Measurements from ENCODE around the gene OR1D2.

The OR1D2 gene

DNA sequence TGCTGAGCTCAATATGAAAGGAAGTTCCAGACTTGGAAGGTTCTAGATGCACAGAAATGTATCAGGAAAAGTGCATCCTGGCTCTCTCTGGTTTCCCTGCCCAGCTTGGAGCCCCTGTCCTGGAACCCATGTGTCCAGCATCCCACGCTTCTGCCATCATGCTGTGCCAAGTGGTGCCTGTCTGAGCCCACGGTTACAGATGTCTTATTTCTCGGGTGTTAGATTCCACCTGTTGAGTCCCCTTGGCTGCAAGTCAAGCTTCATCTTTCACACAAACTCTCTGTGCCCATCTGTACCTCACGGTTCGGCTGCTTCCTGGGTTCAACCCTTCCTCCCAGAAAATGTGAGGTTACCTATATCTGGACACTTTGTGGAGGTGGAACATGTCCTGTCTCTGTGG, 63.3 kb downstream of the OR1D2 start:
- no peak overlapping the region for H2BK5ac ChIP-seq (ENCODE audit: low read depth, low read length, poor library complexity)
- no peak overlapping the region for H3K27ac ChIP-seq (ENCODE audit: low read depth, low read length)
- H3K9ac ChIP-seq (ENCODE audit: low read length) = no peak overlapping the region
- no peak overlapping the region for H3K4me3 ChIP-seq (ENCODE audit: low read depth, low read length)
- no peaks in the 10 kb centered on the region for H3K36me3 ChIP-seq (ENCODE audit: control insufficient read depth in 1 of 2, insufficient read depth in 2 of 2, low read length in 2 of 2)
- peaks cover 9% of the 10 kb centered on the region for H3K9me3 ChIP-seq (ENCODE audit: insufficient read depth, low read depth, low read length)
- no CpG with 5 or more reads among the region's 5 CpGs for WGBS (ENCODE audit: extremely low coverage, insufficient coverage, insufficient read length)
- H4K12ac ChIP-seq (ENCODE audit: low read depth, low read length) = no peak overlapping the region
- no peak overlapping the region for H3K23ac ChIP-seq (ENCODE audit: low read length)
- H2AK5ac ChIP-seq (ENCODE audit: low read length) = no peak overlapping the region
- no peak overlapping the region for H3K18ac ChIP-seq (ENCODE audit: low read length)
- no peaks in the 10 kb centered on the region for H3K4me1 ChIP-seq (ENCODE audit: control insufficient read depth in 1 of 2, insufficient read depth in 2 of 2, low read length in 2 of 2)
- H3K4ac ChIP-seq (ENCODE audit: low read depth, low read length) = no peak overlapping the region
- H3K79me2 ChIP-seq (ENCODE audit: control insufficient read depth, insufficient read depth, low read length, poor library complexity) = no peaks in the 10 kb centered on the region
- DNase-seq = no peak
- H4K91ac ChIP-seq (ENCODE audit: low read depth, low read length) = no peak overlapping the region
- H2BK12ac ChIP-seq (ENCODE audit: low read length) = no peak overlapping the region
- no peak overlapping the region for H4K8ac ChIP-seq (ENCODE audit: low read depth, low read length)
- H3K14ac ChIP-seq (ENCODE audit: low read length) = no peak overlapping the region
- no peaks in the 10 kb centered on the region for H3K79me1 ChIP-seq (ENCODE audit: low read length)
- no peak overlapping the region for H2BK120ac ChIP-seq (ENCODE audit: insufficient read depth, low read length, poor library complexity)
- no peak overlapping the region for H2AFZ ChIP-seq (ENCODE audit: insufficient read depth, low read length, poor library complexity)
- H3K4me2 ChIP-seq (ENCODE audit: low read length) = no peak overlapping the region
- H3K27me3 ChIP-seq (ENCODE audit: insufficient read depth, low read length) = no peaks in the 10 kb centered on the region

DNA sequence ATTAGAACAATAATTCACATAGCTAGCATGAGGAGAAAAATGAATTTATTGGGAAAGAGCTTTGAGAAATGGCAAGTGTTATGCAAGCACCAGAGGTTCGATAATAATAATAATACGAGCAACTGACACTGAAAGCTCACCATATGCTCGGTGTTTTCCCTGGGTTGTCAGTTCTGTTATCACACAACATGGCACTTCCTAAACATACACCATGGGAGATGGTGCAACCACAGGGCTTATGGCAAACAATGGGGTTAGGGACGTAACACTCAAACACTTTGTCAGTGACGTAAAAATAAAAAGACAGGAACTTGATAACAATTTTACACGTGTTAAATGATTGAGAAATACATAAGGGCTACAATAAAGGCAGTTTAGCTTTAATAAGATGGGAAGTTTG, 64.5 kb downstream of the OR1D2 start:
- Histone ChIP-seq H3K4ac (ENCODE audit: low read depth, low read length) (no peak overlapping the region), H3K4me2 (ENCODE audit: low read length) (no peak overlapping the region), H2BK12ac (ENCODE audit: low read length) (no peak overlapping the region), H3K23ac (ENCODE audit: low read length) (no peak overlapping the region), H3K36me3 (ENCODE audit: control insufficient read depth in 1 of 2, insufficient read depth in 2 of 2, low read length in 2 of 2) (no peaks in the 10 kb centered on the region), H4K12ac (ENCODE audit: low read depth, low read length) (no peak overlapping the region), H2BK5ac (ENCODE audit: low read depth, low read length, poor library complexity) (no peak overlapping the region), H3K27me3 (ENCODE audit: insufficient read depth, low read length) (no peaks in the 10 kb centered on the region), H3K27ac (ENCODE audit: low read depth, low read length) (no peak overlapping the region), H3K14ac (ENCODE audit: low read length) (no peak overlapping the region), H3K4me3 (ENCODE audit: low read depth, low read length) (no peak overlapping the region), H3K4me1 (ENCODE audit: control insufficient read depth in 1 of 2, insufficient read depth in 2 of 2, low read length in 2 of 2) (no peaks in the 10 kb centered on the region), H3K9me3 (ENCODE audit: insufficient read depth, low read depth, low read length) (peaks cover 9% of the 10 kb centered on the region), H3K9ac (ENCODE audit: low read length) (no peak overlapping the region), H3K79me1 (ENCODE audit: low read length) (no peaks in the 10 kb centered on the region), H4K91ac (ENCODE audit: low read depth, low read length) (no peak overlapping the region), H3K18ac (ENCODE audit: low read length) (no peak overlapping the region), H2BK120ac (ENCODE audit: insufficient read depth, low read length, poor library complexity) (no peak overlapping the region), H4K8ac (ENCODE audit: low read depth, low read length) (no peak overlapping the region), H3K79me2 (ENCODE audit: control insufficient read depth, insufficient read depth, low read length, poor library complexity) (no peaks in the 10 kb centered on the region), H2AFZ (ENCODE audit: insufficient read depth, low read length, poor library complexity) (no peak overlapping the region), H2AK5ac (ENCODE audit: low read length) (no peak overlapping the region)
- WGBS (ENCODE audit: extremely low coverage, insufficient coverage, insufficient read length) = no CpG with 5 or more reads among the region's 6 CpGs
- DNase-seq = no peak

DNA sequence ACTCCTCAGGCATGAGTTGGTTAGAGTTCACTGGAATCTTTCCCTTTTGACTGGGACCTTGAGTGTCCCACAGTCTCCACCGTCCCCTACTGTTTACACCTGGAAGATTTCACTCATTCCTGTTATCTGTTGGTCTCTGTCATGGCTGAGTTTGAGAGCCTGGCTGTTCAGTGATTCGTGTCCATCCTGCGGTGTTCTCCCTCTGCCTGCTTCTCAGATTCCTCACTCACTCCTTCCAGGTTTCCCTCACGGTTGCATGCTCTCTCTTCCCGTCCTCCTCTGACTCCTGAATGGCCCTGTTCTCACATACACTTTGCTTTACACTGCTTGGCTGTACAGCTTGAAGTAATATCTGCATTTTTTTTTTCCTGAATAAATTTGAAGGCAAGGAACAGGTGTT, 65.3 kb downstream of the OR1D2 start:
- Histone ChIP-seq H3K4me3 (ENCODE audit: low read depth, low read length) (no peak overlapping the region), H2BK5ac (ENCODE audit: low read depth, low read length, poor library complexity) (no peak overlapping the region), H3K23ac (ENCODE audit: low read length) (no peak overlapping the region), H3K79me2 (ENCODE audit: control insufficient read depth, insufficient read depth, low read length, poor library complexity) (no peaks in the 10 kb centered on the region), H3K4me1 (ENCODE audit: control insufficient read depth in 1 of 2, insufficient read depth in 2 of 2, low read length in 2 of 2) (no peaks in the 10 kb centered on the region), H3K4me2 (ENCODE audit: low read length) (no peak overlapping the region), H3K14ac (ENCODE audit: low read length) (no peak overlapping the region), H2BK12ac (ENCODE audit: low read length) (no peak overlapping the region), H3K9me3 (ENCODE audit: insufficient read depth, low read depth, low read length) (peaks cover 3% of the 10 kb centered on the region), H3K36me3 (ENCODE audit: control insufficient read depth in 1 of 2, insufficient read depth in 2 of 2, low read length in 2 of 2) (no peaks in the 10 kb centered on the region), H4K91ac (ENCODE audit: low read depth, low read length) (no peak overlapping the region), H3K18ac (ENCODE audit: low read length) (no peak overlapping the region), H2BK120ac (ENCODE audit: insufficient read depth, low read length, poor library complexity) (no peak overlapping the region), H3K4ac (ENCODE audit: low read depth, low read length) (no peak overlapping the region), H3K27ac (ENCODE audit: low read depth, low read length) (no peak overlapping the region), H4K8ac (ENCODE audit: low read depth, low read length) (no peak overlapping the region), H3K79me1 (ENCODE audit: low read length) (no peaks in the 10 kb centered on the region), H3K9ac (ENCODE audit: low read length) (no peak overlapping the region), H2AK5ac (ENCODE audit: low read length) (no peak overlapping the region), H4K12ac (ENCODE audit: low read depth, low read length) (no peak overlapping the region), H3K27me3 (ENCODE audit: insufficient read depth, low read length) (no peaks in the 10 kb centered on the region), H2AFZ (ENCODE audit: insufficient read depth, low read length, poor library complexity) (no peak overlapping the region)
- no CpG with 5 or more reads among the region's 5 CpGs for WGBS (ENCODE audit: extremely low coverage, insufficient coverage, insufficient read length)
- no peak for DNase-seq
